Chondrocyte (in vitro differentiated cells): ENCODE measurements around the gene GK. TPM values are rescaled to one million over a fixed set of nuclear protein-coding genes. Genes with fewer than 3 reads are reported as not detected.
"Not testable (repeated sequence)": the region's sequence is repeated elsewhere in the genome, so short reads cannot be mapped to it uniquely, and the experiment has no call there.

ENCODE experiments used
- DNase-seq: peaks from one replicate; pipeline ENCODE4 v3.0.0; 2021; ENCODE audit warnings: mixed read lengths, low spot score
- H3K27ac Mint-ChIP-seq: one replicate; pipeline ENCODE4 v1.8.0; 2021; ENCODE audit warnings: mild to moderate bottlenecking, moderate library complexity, mixed read lengths; ENCODE audit not compliant: unreplicated experiment
- H3K27me3 Mint-ChIP-seq: 2 replicates; pipeline ENCODE4 v1.8.0; 2021; ENCODE audit warnings: low read depth, mixed read lengths
- H3K36me3 Mint-ChIP-seq: 2 replicates; pipeline ENCODE4 v1.8.0; 2021; ENCODE audit warnings: low read depth, mixed read lengths
- H3K4me1 Mint-ChIP-seq: 2 replicates; pipeline ENCODE4 v1.8.0; 2021; ENCODE audit warnings: low read depth, mild to moderate bottlenecking, mixed read lengths
- H3K4me3 Mint-ChIP-seq: one replicate; pipeline ENCODE4 v1.8.0; 2021; ENCODE audit warnings: mild to moderate bottlenecking, moderate library complexity, mixed read lengths; ENCODE audit not compliant: unreplicated experiment
- H3K9me3 Mint-ChIP-seq: 2 replicates; pipeline ENCODE4 v1.8.0; 2021; ENCODE audit warnings: low read depth, mixed read lengths
- total RNA-seq: library from RNA; stranded (reverse); gene quantifications from 3 replicates; pipeline ENCODE4 v1.2.1, GENCODE V29; 2021
- TF ChIP-seq, protein P1 (sequence below): fragments of 200-600 bp; sonication (generic); IDR thresholded peaks from 2 replicates; pipeline ENCODE4 v1.5.0; 2021; ENCODE audit warnings: antibody characterized with exemption, mild to moderate bottlenecking, moderate library complexity

The GK gene
- total RNA-seq, 1 donor from 2014 or later: 3.4 TPM

DNA sequence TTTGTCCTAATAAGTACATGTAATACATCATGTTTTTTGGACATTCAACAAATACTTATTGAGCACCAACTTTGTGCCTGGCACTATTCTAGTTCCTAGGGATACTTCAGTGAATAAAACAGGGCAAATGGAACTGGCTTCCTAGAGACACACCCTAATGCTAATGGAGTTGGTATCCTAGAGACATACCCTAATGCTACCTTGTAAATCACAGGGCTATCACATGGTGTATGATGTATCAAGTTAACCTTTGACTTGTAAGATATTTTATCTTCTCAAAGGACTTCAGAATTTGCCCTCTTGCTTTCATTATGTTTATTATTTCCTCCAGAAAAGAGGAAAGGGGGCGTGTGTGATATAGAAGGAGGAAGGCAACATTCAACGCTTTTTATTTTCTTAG is 10.1 kb downstream of the GK start:
- no peak overlapping the region for H3K4me3 Mint-ChIP-seq
- H3K27ac Mint-ChIP-seq: no peak overlapping the region
- H3K36me3 Mint-ChIP-seq: no peaks in the 10 kb centered on the region
- no peak for DNase-seq
- H3K4me1 Mint-ChIP-seq: peaks cover 9% of the 10 kb centered on the region
- H3K27me3 Mint-ChIP-seq: no peaks in the 10 kb centered on the region
- TF ChIP-seq, protein P1, sequence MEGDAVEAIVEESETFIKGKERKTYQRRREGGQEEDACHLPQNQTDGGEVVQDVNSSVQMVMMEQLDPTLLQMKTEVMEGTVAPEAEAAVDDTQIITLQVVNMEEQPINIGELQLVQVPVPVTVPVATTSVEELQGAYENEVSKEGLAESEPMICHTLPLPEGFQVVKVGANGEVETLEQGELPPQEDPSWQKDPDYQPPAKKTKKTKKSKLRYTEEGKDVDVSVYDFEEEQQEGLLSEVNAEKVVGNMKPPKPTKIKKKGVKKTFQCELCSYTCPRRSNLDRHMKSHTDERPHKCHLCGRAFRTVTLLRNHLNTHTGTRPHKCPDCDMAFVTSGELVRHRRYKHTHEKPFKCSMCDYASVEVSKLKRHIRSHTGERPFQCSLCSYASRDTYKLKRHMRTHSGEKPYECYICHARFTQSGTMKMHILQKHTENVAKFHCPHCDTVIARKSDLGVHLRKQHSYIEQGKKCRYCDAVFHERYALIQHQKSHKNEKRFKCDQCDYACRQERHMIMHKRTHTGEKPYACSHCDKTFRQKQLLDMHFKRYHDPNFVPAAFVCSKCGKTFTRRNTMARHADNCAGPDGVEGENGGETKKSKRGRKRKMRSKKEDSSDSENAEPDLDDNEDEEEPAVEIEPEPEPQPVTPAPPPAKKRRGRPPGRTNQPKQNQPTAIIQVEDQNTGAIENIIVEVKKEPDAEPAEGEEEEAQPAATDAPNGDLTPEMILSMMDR: no peak
- H3K9me3 Mint-ChIP-seq: no peaks in the 10 kb centered on the region

DNA sequence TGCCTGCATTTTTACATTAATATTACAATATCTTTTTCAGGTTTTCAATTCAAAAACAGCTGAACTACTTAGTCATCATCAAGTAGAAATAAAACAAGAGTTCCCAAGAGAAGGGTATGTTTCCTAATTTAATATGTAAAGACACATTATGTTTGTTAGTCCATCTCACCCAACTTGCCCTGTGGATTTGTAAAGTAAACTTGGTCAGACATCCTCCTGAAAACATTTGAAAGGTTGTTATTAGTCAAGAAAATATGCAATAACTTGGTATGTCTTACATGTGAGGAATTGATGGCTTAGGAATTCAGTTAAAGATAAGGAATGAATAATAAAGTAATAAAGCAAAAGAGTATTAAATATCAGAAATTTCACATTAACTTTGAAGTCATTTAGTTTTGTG is 12.2 kb downstream of the GK start:
- Mint-ChIP-seq H3K27me3 (no peaks in the 10 kb centered on the region), H3K9me3 (no peaks in the 10 kb centered on the region)
- DNase-seq: no peak

DNA sequence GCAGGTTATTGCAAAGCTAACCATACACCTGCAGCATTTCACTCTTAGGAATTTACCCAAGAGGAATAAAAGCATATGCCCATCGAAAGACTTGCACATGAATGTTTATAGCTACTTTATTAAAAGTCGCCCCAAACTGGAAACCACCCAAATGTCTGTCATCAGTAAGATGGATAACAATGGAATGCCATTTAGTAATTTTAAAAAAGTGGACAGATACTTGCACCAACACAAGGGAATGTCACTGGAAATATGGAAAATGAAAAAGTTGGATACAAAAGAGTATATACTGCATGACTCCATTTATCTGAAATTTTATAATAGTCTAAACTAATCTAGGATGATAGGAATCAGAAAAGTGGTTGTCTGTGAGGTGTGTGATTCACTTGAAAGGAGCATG is 12.9 kb downstream of the GK start:
- Mint-ChIP-seq H3K9me3 (no peaks in the 10 kb centered on the region), H3K4me3 (no peak overlapping the region), H3K36me3 (peaks cover 6% of the 10 kb centered on the region), H3K4me1 (peaks cover 5% of the 10 kb centered on the region), H3K27ac (no peak overlapping the region), H3K27me3 (no peaks in the 10 kb centered on the region)
- TF ChIP-seq, protein P1: no peak
- DNase-seq: no peak

More for the DNA sequence above, 12.2 kb downstream of the GK start:
- Mint-ChIP-seq H3K4me1 (peaks cover 5% of the 10 kb centered on the region), H3K27ac (no peak overlapping the region), H3K4me3 (no peak overlapping the region), H3K36me3 (peaks cover 6% of the 10 kb centered on the region)
- TF ChIP-seq, protein P1: no peak

DNA sequence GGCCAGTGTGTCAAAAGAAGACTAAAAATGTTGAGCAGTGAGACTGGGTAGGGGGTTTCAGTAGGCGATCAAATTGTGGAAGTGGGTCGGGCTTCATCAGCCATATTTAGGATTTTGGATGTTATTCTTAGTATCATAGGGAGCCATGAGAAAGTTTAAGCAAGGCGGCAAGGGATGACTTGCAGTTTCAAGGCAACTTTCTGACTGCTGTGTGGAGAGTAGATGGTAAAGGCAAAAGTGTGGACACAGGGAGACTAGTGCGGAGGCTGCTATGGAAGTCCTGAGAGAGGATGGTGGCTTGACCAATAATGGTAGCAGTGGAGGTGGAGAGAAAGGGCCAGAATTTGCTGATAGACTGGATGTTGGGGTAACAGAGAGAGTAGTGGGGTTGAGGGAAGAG is 15.4 kb downstream of the GK start:
- DNase-seq: no peak
- H3K36me3 Mint-ChIP-seq: peaks cover 6% of the 10 kb centered on the region
- H3K27me3 Mint-ChIP-seq: no peaks in the 10 kb centered on the region
- H3K4me1 Mint-ChIP-seq: peaks cover 5% of the 10 kb centered on the region
- no peak overlapping the region for H3K27ac Mint-ChIP-seq
- no peak overlapping the region for H3K4me3 Mint-ChIP-seq
- TF ChIP-seq, protein P1: no peak
- H3K9me3 Mint-ChIP-seq: no peaks in the 10 kb centered on the region

DNA sequence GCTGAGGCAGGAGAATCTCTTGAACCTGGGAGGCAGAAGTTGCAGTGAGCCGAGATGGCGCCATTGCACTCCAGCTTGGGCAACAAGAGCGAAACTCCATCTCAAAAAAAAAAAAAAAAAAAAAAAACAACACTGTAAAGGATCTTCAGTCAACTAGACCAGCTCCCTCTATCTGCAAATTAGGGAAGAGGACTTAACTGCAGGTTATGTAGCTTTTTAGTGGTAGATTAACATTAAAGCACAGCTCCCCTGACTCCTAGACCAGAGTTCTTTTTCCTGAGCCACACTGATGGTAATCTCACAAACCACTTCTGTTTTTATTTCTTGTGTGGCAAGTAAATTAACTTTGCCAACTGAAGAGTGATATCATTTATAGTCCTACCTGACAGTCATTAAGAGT is 18.0 kb downstream of the GK start:
- not testable (repeated sequence) for H3K36me3 Mint-ChIP-seq, H3K27ac Mint-ChIP-seq, H3K4me1 Mint-ChIP-seq, DNase-seq, H3K9me3 Mint-ChIP-seq, H3K4me3 Mint-ChIP-seq, H3K27me3 Mint-ChIP-seq
- TF ChIP-seq, protein P1: peak; percentile 33
